Measurements from ENCODE around the gene CABP7.
"Not testable (repeated sequence)": the region's sequence is repeated elsewhere in the genome, so short reads cannot be mapped to it uniquely, and the experiment has no call there.

CABP7 gene

DNA sequence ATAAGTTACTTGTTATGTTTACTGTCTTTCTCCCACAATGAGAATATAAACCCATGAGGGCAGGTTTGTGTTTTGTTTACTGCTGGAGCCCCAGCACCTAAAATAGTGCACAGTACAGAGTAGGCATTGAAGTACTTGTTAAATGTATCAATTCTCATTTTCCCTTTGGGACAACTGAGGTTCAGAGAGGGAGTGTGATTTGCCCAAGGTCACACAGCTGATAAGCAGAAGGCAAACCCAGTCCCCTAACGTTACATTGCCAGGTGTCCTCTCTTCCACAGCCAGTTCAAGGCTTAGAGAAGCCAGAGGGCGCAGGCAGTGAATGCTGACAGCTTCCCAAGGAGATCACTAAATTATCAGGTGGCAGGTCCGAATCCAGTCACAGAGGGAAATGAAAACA, 30.2 kb downstream of the CABP7 start:
- no peaks in the 10 kb centered on the region for H3K9me3 ChIP-seq (ENCODE audit: control insufficient read depth, insufficient read depth, low read depth, low read length)
- H3K27me3 ChIP-seq (ENCODE audit: control insufficient read depth, insufficient read depth, low read length) = no peaks in the 10 kb centered on the region
- H3K4me1 ChIP-seq (ENCODE audit: control insufficient read depth, insufficient read depth, low read length) = no peaks in the 10 kb centered on the region
- H3K36me3 ChIP-seq (ENCODE audit: control insufficient read depth, insufficient read depth, low read length) = peaks cover 5% of the 10 kb centered on the region
- H3K27ac ChIP-seq (ENCODE audit: low read depth, low read length) = no peak overlapping the region
- H3K9ac ChIP-seq (ENCODE audit: low read length) = no peak overlapping the region
- H3K4me3 ChIP-seq (ENCODE audit: low read depth, low read length) = no peak overlapping the region

DNA sequence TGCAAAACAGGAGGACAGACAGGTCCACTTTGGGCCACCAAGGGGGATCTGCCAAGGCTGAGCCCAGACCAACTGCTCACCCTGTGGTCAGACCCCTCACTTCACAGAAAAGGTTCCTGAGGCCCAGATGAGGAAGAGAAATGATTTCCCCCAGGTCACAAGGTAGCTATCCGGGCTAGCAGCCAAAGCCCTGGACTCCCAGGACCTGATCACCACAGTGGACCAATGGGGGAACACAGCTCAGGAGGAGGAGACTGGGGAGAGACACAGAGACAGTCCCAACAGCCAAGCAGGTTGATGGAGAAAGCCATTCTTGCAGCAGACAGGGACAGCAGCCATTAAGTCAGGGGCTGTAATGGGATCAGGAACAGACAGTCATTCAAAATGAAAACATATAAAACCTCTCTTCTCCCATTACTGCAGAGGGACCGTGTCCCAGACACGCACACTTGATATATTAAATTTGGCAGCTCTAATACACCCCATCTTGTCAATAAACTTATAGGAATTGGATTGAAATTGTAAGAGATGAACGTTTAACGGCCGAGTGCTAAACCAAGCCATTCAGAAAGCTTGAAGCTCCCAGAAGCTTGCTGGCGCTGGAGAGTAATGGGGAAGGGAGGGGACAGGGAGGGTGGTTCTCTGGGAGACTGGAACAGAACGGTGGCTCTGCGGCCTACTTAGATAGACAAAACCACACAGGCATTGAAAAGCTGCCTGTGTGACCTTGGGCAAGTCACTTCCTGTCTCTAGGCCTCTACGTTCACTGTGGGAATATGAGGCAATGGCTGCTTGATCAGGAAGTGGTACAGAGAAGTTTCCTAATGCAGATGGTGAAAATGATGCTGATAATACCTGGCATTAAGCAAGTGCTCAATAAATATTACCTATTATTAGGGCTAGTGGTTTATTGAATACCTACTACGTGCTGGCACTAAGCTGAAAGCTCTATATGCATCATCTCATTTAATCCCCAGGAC, 31.0 kb downstream of the CABP7 start:
- Histone ChIP-seq H3K9ac (ENCODE audit: low read length) (no peak overlapping the region), H3K4me1 (ENCODE audit: control insufficient read depth, insufficient read depth, low read length) (no peaks in the 10 kb centered on the region), H3K36me3 (ENCODE audit: control insufficient read depth, insufficient read depth, low read length) (peaks cover 5% of the 10 kb centered on the region), H3K4me3 (ENCODE audit: low read depth, low read length) (no peak overlapping the region), H3K27me3 (ENCODE audit: control insufficient read depth, insufficient read depth, low read length) (no peaks in the 10 kb centered on the region), H3K9me3 (ENCODE audit: control insufficient read depth, insufficient read depth, low read depth, low read length) (no peaks in the 10 kb centered on the region), H3K27ac (ENCODE audit: low read depth, low read length) (no peak overlapping the region)

DNA sequence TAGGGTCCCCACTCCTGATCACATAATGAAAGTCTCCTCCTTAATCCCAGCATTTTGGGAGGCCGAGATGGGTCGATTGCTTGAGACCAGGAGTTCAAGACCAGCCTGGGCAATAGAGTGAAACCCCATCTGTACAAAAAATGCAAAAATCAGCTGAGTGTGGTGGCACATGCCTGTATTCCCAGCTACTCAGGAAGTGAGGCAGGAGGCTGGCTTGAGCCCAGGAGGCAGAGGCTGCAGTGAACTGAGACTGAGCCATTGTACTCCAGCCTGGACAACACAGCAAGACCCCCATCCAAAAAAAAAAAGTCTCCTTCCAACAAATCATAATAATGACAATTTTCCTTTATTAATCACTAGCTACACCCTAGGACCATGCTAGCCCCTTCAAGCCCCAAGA, 31.9 kb downstream of the CABP7 start:
- H3K36me3 ChIP-seq (ENCODE audit: control insufficient read depth, insufficient read depth, low read length) = peaks cover 5% of the 10 kb centered on the region
- no peaks in the 10 kb centered on the region for H3K27me3 ChIP-seq (ENCODE audit: control insufficient read depth, insufficient read depth, low read length)
- no peaks in the 10 kb centered on the region for H3K4me1 ChIP-seq (ENCODE audit: control insufficient read depth, insufficient read depth, low read length)
- H3K27ac ChIP-seq (ENCODE audit: low read depth, low read length) = no peak overlapping the region
- H3K4me3 ChIP-seq (ENCODE audit: low read depth, low read length) = no peak overlapping the region
- H3K9me3 ChIP-seq (ENCODE audit: control insufficient read depth, insufficient read depth, low read depth, low read length) = no peaks in the 10 kb centered on the region
- no peak overlapping the region for H3K9ac ChIP-seq (ENCODE audit: low read length)

DNA sequence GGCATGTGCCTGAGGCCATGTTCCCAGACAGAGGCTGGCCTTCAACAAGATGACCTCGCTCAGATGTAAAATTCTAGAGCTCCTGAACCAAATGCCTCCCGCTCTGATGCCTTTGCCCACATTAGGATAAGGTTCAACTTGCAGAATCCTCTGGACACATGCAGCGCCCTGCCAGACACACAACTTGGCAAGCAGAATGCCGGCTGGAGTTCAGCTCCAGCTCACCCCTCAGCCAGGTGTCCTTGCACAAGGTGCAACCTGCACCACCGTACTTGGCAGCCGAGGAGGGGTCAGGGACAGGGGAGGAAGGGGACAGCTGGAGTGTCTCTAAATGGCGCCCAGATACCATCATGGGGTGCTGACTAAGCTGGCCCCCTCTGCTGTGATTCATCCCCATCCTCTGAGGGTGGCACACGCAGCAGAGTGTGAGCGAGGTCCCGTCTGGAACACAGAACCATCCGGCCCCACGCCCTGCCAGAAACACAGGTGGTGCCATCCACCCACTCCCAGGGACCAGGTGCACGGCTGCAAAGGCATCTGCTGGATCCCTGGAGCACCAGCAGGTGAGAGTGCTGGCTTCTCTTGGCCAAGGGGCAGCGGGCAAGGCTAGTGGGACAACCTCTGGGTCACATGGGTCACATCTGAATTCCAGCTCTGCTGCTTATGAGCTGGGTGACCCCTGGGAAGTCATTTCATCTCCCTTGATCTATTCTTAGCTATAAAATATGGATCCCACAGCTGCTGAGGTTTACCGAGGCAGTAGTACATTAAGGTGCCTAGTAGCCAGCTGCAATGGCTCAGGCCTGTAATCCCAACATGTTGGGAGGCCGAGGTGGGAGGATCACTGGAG, 34.2 kb downstream of the CABP7 start:
- Histone ChIP-seq H3K4me3 (ENCODE audit: low read depth, low read length) (no peak overlapping the region), H3K27ac (ENCODE audit: low read depth, low read length) (no peak overlapping the region), H3K4me1 (ENCODE audit: control insufficient read depth, insufficient read depth, low read length) (no peaks in the 10 kb centered on the region; the same call in 1 of the 2 replicates)

DNA sequence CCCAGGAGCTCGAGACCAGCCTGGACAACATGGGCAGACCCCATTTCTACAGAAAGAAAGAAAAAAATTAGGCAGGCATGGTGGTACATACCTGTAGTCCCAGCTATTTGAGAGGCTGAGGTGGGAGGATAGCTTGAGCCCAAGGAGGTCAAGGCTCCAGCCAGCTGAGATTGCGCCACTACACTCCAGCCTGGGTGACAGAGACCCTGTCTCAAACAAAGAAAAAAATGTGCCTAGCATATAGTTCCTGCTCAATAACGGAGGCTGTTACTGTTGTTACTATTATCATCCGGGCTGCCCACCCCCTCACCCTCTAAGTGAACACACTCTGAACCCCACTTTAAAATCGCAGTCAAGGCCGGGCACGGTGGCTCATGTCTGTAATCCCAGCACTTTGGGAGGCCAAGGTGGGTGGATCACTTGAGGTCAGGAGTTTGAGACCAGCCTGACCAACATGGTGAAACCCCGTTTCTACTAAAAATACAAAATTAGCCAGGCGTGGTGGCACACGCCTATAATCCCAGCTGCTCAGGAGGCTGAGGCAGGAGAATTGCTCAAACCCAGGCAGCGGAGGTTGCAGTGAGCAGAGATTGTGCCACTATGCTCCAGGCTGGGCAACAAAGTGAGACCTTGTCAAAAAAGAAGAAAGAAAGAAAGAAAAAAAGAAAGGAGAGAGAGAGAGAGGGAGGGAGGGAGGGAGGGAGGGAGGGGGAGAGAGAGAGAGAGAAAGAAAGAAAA, 35.0 kb downstream of the CABP7 start:
- not testable (repeated sequence) for H3K27ac ChIP-seq (ENCODE audit: low read depth, low read length); H3K4me1 ChIP-seq (ENCODE audit: control insufficient read depth, insufficient read depth, low read length)

More for the DNA sequence above, 34.2 kb downstream of the CABP7 start:
- H3K9ac ChIP-seq (ENCODE audit: low read length) = no peak overlapping the region
- no peaks in the 10 kb centered on the region for H3K9me3 ChIP-seq (ENCODE audit: control insufficient read depth, insufficient read depth, low read depth, low read length)
- no peaks in the 10 kb centered on the region for H3K27me3 ChIP-seq (ENCODE audit: control insufficient read depth, insufficient read depth, low read length)
- H3K36me3 ChIP-seq (ENCODE audit: control insufficient read depth, insufficient read depth, low read length) = no peaks in the 10 kb centered on the region

DNA sequence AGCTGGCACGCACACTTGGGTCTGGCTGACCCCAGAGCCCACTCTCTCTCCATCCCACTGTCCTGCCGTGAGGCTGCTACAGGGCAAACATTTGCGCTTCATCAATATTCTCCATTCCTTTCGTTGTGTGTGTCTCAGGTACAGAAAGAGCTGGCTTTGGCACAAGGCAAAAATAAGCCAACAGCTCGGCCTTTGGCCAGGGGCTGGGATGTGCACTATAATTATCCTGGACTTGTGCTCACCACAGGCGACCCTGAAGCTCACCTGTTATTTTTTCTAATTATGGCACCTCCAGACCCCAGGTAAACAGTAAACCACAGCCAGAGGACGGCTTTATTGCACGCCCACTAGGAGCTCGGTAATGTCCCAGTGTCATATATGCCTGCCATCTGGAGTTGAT, 36.1 kb downstream of the CABP7 start:
- no peaks in the 10 kb centered on the region; the same call in 1 of the 2 replicates for H3K4me1 ChIP-seq (ENCODE audit: control insufficient read depth, insufficient read depth, low read length)
- H3K9me3 ChIP-seq (ENCODE audit: control insufficient read depth, insufficient read depth, low read depth, low read length) = no peaks in the 10 kb centered on the region
- no peaks in the 10 kb centered on the region for H3K36me3 ChIP-seq (ENCODE audit: control insufficient read depth, insufficient read depth, low read length)
- no peaks in the 10 kb centered on the region for H3K27me3 ChIP-seq (ENCODE audit: control insufficient read depth, insufficient read depth, low read length)
- no peak overlapping the region for H3K27ac ChIP-seq (ENCODE audit: low read depth, low read length)
- H3K9ac ChIP-seq (ENCODE audit: low read length) = no peak overlapping the region
- no peak overlapping the region for H3K4me3 ChIP-seq (ENCODE audit: low read depth, low read length)

More for the DNA sequence above, 35.0 kb downstream of the CABP7 start:
- H3K36me3 ChIP-seq (ENCODE audit: control insufficient read depth, insufficient read depth, low read length); H3K4me3 ChIP-seq (ENCODE audit: low read depth, low read length); H3K27me3 ChIP-seq (ENCODE audit: control insufficient read depth, insufficient read depth, low read length); H3K9me3 ChIP-seq (ENCODE audit: control insufficient read depth, insufficient read depth, low read depth, low read length); H3K9ac ChIP-seq (ENCODE audit: low read length): not testable (repeated sequence)

DNA sequence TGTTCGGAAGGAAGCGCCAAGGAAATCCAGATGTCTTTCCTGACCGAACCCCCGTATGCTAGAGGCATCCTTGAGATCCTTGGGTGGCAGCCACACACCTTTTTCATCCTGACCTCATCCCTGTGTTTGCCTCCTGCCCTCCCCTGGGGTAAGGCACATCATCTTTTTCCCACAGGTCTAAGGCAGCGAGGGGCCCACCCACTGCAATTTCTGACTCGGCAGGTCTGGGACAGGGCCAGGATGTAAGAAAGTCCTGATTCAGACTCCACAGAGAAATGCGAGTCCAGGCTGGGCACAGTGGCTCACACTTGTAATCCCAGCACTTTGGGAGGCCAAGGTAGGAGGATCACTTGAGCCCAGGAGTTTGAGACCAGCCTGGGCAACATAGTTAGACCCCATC, 36.5 kb downstream of the CABP7 start:
- Histone ChIP-seq H3K27ac (ENCODE audit: low read depth, low read length) (no peak overlapping the region), H3K4me3 (ENCODE audit: low read depth, low read length) (no peak overlapping the region), H3K27me3 (ENCODE audit: control insufficient read depth, insufficient read depth, low read length) (no peaks in the 10 kb centered on the region), H3K9ac (ENCODE audit: low read length) (no peak overlapping the region), H3K36me3 (ENCODE audit: control insufficient read depth, insufficient read depth, low read length) (no peaks in the 10 kb centered on the region), H3K9me3 (ENCODE audit: control insufficient read depth, insufficient read depth, low read depth, low read length) (no peaks in the 10 kb centered on the region), H3K4me1 (ENCODE audit: control insufficient read depth, insufficient read depth, low read length) (no peaks in the 10 kb centered on the region; the same call in 1 of the 2 replicates)

DNA sequence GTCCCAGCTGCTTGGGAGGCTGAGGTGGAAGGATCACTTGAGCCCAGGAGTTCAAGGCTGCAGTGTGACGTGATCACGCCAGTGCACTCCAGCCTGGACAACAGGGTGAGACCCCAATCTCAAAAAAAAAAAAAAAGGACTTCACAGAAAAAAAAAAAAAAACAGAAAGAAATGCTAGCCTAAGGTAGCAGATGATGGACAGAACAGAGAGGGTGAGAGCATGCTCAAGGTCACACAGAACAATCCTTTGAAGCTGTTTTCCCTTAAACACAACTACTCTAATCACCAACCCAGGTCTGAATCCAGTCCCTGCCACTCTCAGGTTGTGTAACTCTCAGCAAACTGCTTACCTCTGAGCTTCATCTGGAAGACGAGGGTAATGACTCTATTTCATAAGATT, 37.3 kb downstream of the CABP7 start:
- no peak overlapping the region for H3K27ac ChIP-seq (ENCODE audit: low read depth, low read length)

DNA sequence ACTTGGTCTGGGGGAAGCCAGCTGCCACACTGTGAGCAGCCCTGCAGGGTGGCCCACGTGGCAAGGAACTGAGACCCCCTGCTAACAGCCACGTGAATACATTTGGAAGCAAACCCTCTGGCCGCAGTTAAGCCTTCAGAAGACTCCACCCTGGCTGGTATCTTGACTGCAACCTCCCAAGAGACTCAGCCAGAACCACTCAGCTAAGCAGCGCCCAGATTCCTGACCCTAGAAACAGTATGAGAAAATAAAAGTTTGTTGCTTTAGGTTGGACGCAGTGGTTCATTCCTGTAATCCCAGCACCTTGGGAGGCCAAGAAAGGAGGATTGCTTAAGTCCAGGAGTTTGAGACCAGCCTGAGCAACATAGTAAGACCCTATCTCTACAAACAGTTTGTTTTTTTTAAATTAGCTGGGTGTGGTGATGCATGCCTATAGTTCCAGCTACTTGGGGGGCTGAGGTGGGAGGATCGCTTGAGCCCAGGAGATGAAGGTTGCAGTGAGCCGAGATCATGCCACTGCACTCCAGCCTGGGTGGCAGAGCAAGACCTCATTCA, 38.3 kb downstream of the CABP7 start:
- Histone ChIP-seq H3K4me3 (ENCODE audit: low read depth, low read length) (no peak overlapping the region), H3K9ac (ENCODE audit: low read length) (no peak overlapping the region), H3K27me3 (ENCODE audit: control insufficient read depth, insufficient read depth, low read length) (no peaks in the 10 kb centered on the region), H3K9me3 (ENCODE audit: control insufficient read depth, insufficient read depth, low read depth, low read length) (no peaks in the 10 kb centered on the region), H3K27ac (ENCODE audit: low read depth, low read length) (no peak overlapping the region), H3K36me3 (ENCODE audit: control insufficient read depth, insufficient read depth, low read length) (no peaks in the 10 kb centered on the region), H3K4me1 (ENCODE audit: control insufficient read depth, insufficient read depth, low read length) (no peaks in the 10 kb centered on the region; the same call in 1 of the 2 replicates)

More for the DNA sequence above, 37.3 kb downstream of the CABP7 start:
- H3K9ac ChIP-seq (ENCODE audit: low read length) = no peak overlapping the region
- H3K4me3 ChIP-seq (ENCODE audit: low read depth, low read length) = no peak overlapping the region
- H3K27me3 ChIP-seq (ENCODE audit: control insufficient read depth, insufficient read depth, low read length) = no peaks in the 10 kb centered on the region
- H3K4me1 ChIP-seq (ENCODE audit: control insufficient read depth, insufficient read depth, low read length) = no peaks in the 10 kb centered on the region; the same call in 1 of the 2 replicates
- H3K9me3 ChIP-seq (ENCODE audit: control insufficient read depth, insufficient read depth, low read depth, low read length) = no peaks in the 10 kb centered on the region
- H3K36me3 ChIP-seq (ENCODE audit: control insufficient read depth, insufficient read depth, low read length) = no peaks in the 10 kb centered on the region

DNA sequence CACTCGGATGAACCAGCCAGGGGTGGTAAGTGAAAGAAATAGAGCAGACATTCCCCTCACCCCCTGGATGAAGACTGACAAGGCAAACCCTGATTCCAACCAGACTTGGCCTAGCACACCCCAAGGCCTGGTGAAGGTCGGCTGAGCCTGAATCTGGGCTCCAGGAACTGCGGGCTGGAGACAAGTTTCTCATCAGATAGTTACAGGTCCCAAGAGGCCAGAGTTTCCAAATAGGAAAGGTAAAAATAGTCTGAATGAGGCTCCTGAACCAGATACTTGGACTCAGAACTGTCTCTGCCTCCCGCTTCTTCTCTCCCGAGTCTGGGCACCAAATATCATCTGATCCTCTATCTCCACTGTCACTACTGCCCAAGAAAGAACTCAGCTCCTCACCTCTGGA, 39.2 kb downstream of the CABP7 start:
- Histone ChIP-seq H3K36me3 (ENCODE audit: control insufficient read depth, insufficient read depth, low read length) (no peaks in the 10 kb centered on the region), H3K27ac (ENCODE audit: low read depth, low read length) (no peak overlapping the region), H3K4me1 (ENCODE audit: control insufficient read depth, insufficient read depth, low read length) (no peaks in the 10 kb centered on the region; the same call in 1 of the 2 replicates), H3K27me3 (ENCODE audit: control insufficient read depth, insufficient read depth, low read length) (no peaks in the 10 kb centered on the region), H3K9me3 (ENCODE audit: control insufficient read depth, insufficient read depth, low read depth, low read length) (no peaks in the 10 kb centered on the region), H3K4me3 (ENCODE audit: low read depth, low read length) (no peak overlapping the region), H3K9ac (ENCODE audit: low read length) (no peak overlapping the region)
